ENCODE results near the gene NPIPB13. TPM values are rescaled to one million over a fixed set of nuclear protein-coding genes. Genes with fewer than 3 reads are reported as not detected.
"Not testable (repeated sequence)": the region's sequence is repeated elsewhere in the genome, so short reads cannot be mapped to it uniquely, and the experiment has no call there.

NPIPB13 gene
- total RNA-seq, 1 experiment from 2014 or later = 9.1 TPM

DNA sequence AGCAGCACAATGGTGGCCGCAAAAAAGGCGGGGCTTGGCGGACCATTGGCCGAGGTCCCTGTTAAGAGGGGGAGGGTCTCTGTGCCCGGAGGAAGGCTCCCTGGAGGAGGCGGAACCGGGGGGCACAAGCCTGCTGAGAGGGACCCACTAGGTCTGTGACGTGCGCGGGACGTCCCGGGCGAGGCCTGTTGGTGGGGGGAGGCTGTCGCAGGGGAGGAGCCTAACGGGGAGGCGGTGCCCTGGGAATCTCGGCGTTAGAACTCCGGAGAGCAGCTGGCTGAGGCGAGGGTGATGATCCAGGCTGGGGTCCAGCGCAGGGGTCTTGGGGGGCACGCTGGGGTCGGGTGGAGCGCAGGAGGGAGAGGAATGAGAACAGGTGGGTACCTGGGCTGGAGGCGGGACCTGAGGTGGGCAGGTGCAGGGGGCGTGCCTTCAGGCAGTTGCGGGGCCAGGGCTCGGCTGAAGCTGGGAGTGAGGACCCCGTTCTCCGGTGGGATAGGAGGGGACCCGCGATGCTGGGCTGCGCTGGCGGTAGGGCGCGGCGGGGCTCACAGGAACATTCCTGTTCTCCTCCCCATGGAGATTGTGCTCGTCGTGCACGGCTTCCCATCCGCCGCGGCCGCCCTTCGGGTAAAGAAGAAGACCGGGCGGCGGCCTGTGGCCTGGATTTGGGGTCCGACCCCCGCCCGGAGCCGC lies 42.6 kb downstream of the NPIPB13 start:
- H3K4me3 ChIP-seq (ENCODE audit: low read length); H3K36me3 ChIP-seq (ENCODE audit: insufficient read depth, low read length); H3K27me3 ChIP-seq (ENCODE audit: low read length); H3K27ac ChIP-seq (ENCODE audit: low read length); H3K9ac ChIP-seq (ENCODE audit: low read length); H3K79me2 ChIP-seq (ENCODE audit: low read length); H3K4me1 ChIP-seq (ENCODE audit: low read length); H3K9me3 ChIP-seq (ENCODE audit: low read length); H4K20me1 ChIP-seq (ENCODE audit: insufficient read depth, low read depth, low read length); DNase-seq; H3K4me2 ChIP-seq (ENCODE audit: low read depth, low read length, poor library complexity, severe bottlenecking); H2AFZ ChIP-seq (ENCODE audit: low read length); H3K9me2 ChIP-seq (replicated peaks; ENCODE audit: insufficient read depth, low read length): not testable (repeated sequence)

DNA sequence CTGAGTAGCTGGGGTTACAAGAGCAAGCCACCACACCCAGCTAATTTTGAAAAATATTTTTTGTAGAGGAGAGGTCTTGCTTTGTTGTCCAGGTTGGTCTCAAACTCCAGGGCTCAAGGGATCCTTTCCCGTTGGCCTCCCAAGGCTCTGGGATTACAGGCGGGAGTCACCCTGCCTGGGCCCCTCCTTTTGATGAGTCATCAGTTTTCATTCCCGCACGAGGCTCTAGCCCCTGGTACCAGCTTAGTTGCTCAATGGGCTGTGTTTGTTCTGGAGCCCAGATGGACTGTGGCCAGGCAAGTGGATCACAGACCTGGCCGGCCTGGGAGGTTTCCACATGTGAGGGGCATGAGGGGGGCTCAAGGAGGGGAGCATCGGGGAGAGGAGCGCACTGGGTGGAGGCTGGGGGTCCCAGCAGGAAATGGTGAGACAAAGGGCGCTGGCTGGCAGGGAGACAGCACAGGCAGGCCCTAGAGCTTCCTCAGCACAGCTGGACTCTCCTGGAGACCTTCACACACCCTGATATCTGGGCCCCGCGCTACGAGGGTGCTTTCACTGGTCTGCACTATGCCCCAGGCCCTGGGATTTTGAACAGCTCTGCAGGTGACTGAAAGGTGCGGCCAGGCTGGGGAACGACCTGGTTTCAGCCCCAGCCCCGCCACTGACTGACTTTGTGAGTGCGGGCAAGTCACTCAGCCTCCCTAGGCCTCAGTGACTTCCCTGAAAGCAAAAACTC lies 48.5 kb downstream of the NPIPB13 start:
- H3K4me2 ChIP-seq (ENCODE audit: low read depth, low read length, poor library complexity, severe bottlenecking); DNase-seq; H3K79me2 ChIP-seq (ENCODE audit: low read length); H4K20me1 ChIP-seq (ENCODE audit: insufficient read depth, low read depth, low read length); H3K9me3 ChIP-seq (ENCODE audit: low read length); H3K36me3 ChIP-seq (ENCODE audit: insufficient read depth, low read length); H3K9me2 ChIP-seq (replicated peaks; ENCODE audit: insufficient read depth, low read length); H3K27ac ChIP-seq (ENCODE audit: low read length); H3K27me3 ChIP-seq (ENCODE audit: low read length); H2AFZ ChIP-seq (ENCODE audit: low read length); H3K4me1 ChIP-seq (ENCODE audit: low read length); H3K9ac ChIP-seq (ENCODE audit: low read length); H3K4me3 ChIP-seq (ENCODE audit: low read length): not testable (repeated sequence)

DNA sequence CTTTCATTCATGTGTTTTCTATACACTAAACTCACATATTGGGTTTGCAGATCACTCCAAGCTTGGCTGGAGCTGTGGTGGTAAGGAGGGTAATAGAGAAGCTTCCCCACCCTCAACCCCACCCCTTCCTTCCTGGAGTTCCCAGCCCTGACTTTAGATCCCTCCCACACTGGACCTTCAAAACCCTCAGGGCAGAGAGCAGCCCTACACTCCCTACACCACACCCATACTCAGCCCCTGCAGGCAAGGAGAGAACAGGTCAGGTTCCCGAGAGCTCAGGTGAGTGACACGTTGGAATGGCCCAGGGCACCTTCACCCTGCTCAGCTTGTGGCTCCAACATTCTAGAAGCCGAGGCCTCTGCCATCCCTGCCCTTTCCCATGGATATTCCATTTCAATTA lies 49.2 kb downstream of the NPIPB13 start, which contains the start of gene SULT1A3:
Gene SULT1A3, plus strand, starts transcription at position 207 of the 400 bp plus-strand sequence. CDS start 1,474 bp downstream, outside the sequence.
- not testable (repeated sequence) for H4K20me1 ChIP-seq (ENCODE audit: insufficient read depth, low read depth, low read length); H3K27me3 ChIP-seq (ENCODE audit: low read length); H3K4me2 ChIP-seq (ENCODE audit: low read depth, low read length, poor library complexity, severe bottlenecking); H3K4me3 ChIP-seq (ENCODE audit: low read length); DNase-seq; H3K9me3 ChIP-seq (ENCODE audit: low read length); H3K36me3 ChIP-seq (ENCODE audit: insufficient read depth, low read length); H3K79me2 ChIP-seq (ENCODE audit: low read length); H3K27ac ChIP-seq (ENCODE audit: low read length); H3K4me1 ChIP-seq (ENCODE audit: low read length); H2AFZ ChIP-seq (ENCODE audit: low read length); H3K9me2 ChIP-seq (replicated peaks; ENCODE audit: insufficient read depth, low read length); H3K9ac ChIP-seq (ENCODE audit: low read length)

Small RNAs within 50 kb of the gene (small RNA-seq; reads per million reads assigned to genes)
- gene AC106782.4 = not detected

Other genes starting within 250 kb of the NPIPB13 start
- not detected in 2 replicates for gene DOC2A, start 237.5 kb downstream of the NPIPB13 start, total RNA-seq (2014; rRNA removed; shearing (Covaris generic); ENCODE audit: low replicate concordance)
- not detected in 2 replicates for gene C16orf92, start 225.3 kb downstream of the NPIPB13 start, total RNA-seq (2014; rRNA removed; shearing (Covaris generic); ENCODE audit: low replicate concordance)
- gene TLCD3B, start 217.2 kb downstream of the NPIPB13 start, total RNA-seq (2014; rRNA removed; shearing (Covaris generic); ENCODE audit: low replicate concordance) = 1.0 TPM in 1 of 2 replicates, not detected in the other
- gene ALDOA, start 182.7 kb downstream of the NPIPB13 start, total RNA-seq (2014; rRNA removed; shearing (Covaris generic); ENCODE audit: low replicate concordance) = 1,486 and 1,797 TPM in 2 replicates
- 103 and 154 TPM in 2 replicates for gene PPP4C, start 172.5 kb downstream of the NPIPB13 start, total RNA-seq (2014; rRNA removed; shearing (Covaris generic); ENCODE audit: low replicate concordance)
- 1.8 and 2.1 TPM in 2 replicates for gene TBX6, start 156.6 kb downstream of the NPIPB13 start, total RNA-seq (2014; rRNA removed; shearing (Covaris generic); ENCODE audit: low replicate concordance)
- gene YPEL3, start 152.3 kb downstream of the NPIPB13 start, total RNA-seq (2014; rRNA removed; shearing (Covaris generic); ENCODE audit: low replicate concordance) = 62.1 and 93.0 TPM in 2 replicates
- gene GDPD3, start 134.9 kb downstream of the NPIPB13 start, total RNA-seq (2014; rRNA removed; shearing (Covaris generic); ENCODE audit: low replicate concordance) = 2.1 and 3.3 TPM in 2 replicates
- 29.9 and 55.6 TPM in 2 replicates for gene MAPK3, start 125.3 kb downstream of the NPIPB13 start, total RNA-seq (2014; rRNA removed; shearing (Covaris generic); ENCODE audit: low replicate concordance)
- gene CORO1A, start 64.9 kb downstream of the NPIPB13 start, total RNA-seq (2014; rRNA removed; shearing (Covaris generic); ENCODE audit: low replicate concordance) = 362 and 820 TPM in 2 replicates
- gene BOLA2B, start 54.8 kb downstream of the NPIPB13 start, total RNA-seq (2014; rRNA removed; shearing (Covaris generic); ENCODE audit: low replicate concordance) = 98.5 and 166 TPM in 2 replicates
- gene SLX1A, start 54.6 kb downstream of the NPIPB13 start, total RNA-seq (2014; rRNA removed; shearing (Covaris generic); ENCODE audit: low replicate concordance) = 18.3 and 101 TPM in 2 replicates
- 7.1 and 13.8 TPM in 2 replicates for gene SULT1A3, start 49.2 kb downstream of the NPIPB13 start, total RNA-seq (2014; rRNA removed; shearing (Covaris generic); ENCODE audit: low replicate concordance)
- gene CD2BP2, start 106.8 kb upstream of the NPIPB13 start, total RNA-seq (2014; rRNA removed; shearing (Covaris generic); ENCODE audit: low replicate concordance) = 45.4 and 65.1 TPM in 2 replicates
- 31.2 and 45.5 TPM in 2 replicates for gene TBC1D10B, start 122.0 kb upstream of the NPIPB13 start, total RNA-seq (2014; rRNA removed; shearing (Covaris generic); ENCODE audit: low replicate concordance)
- gene MYL11, start 126.3 kb upstream of the NPIPB13 start, total RNA-seq (2014; rRNA removed; shearing (Covaris generic); ENCODE audit: low replicate concordance) = not detected in 2 replicates
- gene SEPTIN1, start 134.1 kb upstream of the NPIPB13 start, total RNA-seq (2014; rRNA removed; shearing (Covaris generic); ENCODE audit: low replicate concordance) = 64.1 and 117 TPM in 2 replicates
- gene ZNF48, start 146.9 kb upstream of the NPIPB13 start, total RNA-seq (2014; rRNA removed; shearing (Covaris generic); ENCODE audit: low replicate concordance) = 18.2 and 20.5 TPM in 2 replicates
- 13.1 and 20.0 TPM in 2 replicates for gene ZNF771, start 159.1 kb upstream of the NPIPB13 start, total RNA-seq (2014; rRNA removed; shearing (Covaris generic); ENCODE audit: low replicate concordance)
- 31.3 and 48.5 TPM in 2 replicates for gene DCTPP1, start 181.6 kb upstream of the NPIPB13 start, total RNA-seq (2014; rRNA removed; shearing (Covaris generic); ENCODE audit: low replicate concordance)
- gene SEPHS2, start 197.4 kb upstream of the NPIPB13 start, total RNA-seq (2014; rRNA removed; shearing (Covaris generic); ENCODE audit: low replicate concordance) = 16.3 and 21.8 TPM in 2 replicates
- 0.07 and 0.51 TPM in 2 replicates for gene ITGAL, start 224.3 kb upstream of the NPIPB13 start, total RNA-seq (2014; rRNA removed; shearing (Covaris generic); ENCODE audit: low replicate concordance)